GM12878 (cell line): ENCODE results near the gene CACNA2D2. TPM values are rescaled to one million over a fixed set of nuclear protein-coding genes. Genes with fewer than 3 reads are reported as not detected.

Source experiments
- polyA plus RNA-seq, 11 experiments: library from polyadenylated mRNA; depleted of rRNA in 4 of 11; unstranded in 6 of 11; stranded (reverse) in 5 of 11; fragments of >200 nt; fragmentation: Nextera tagmentation in 4 of 11; fragmentation: Illumina TruSeq in 1 of 11; extraction: Ambion mirVana in 4 of 11; extraction: Trizol in 1 of 11; gene quantifications; 1 replicate in 1 of 11; 2 replicates in 10 of 11; pipeline versions ENCODE4 v1.2.1 to v1.2.3, GENCODE V29; 2011 to 2016; ENCODE audit warnings: inconsistent platforms in 2 of 11, missing spikeins in 2 of 11, low read depth in 1 of 11
- small RNA-seq: library from RNA; depleted of rRNA; stranded (forward); fragments of <200 nt; gene quantifications from one replicate; pipeline ENCODE3, GENCODE V24; 2014
- total RNA-seq, 4 experiments: library from RNA; depleted of rRNA in 3 of 4; stranded (reverse); fragments of >200 nt in 3 of 4; fragmentation: Illumina TruSeq in 1 of 4; extraction: Trizol in 1 of 4; gene quantifications; 2 replicates each; pipeline versions ENCODE4 v1.2.1 to v1.2.3, GENCODE V29; 2013 to 2021

The CACNA2D2 gene
- total and polyA plus RNA-seq, 10 of the 15 experiments (the other 5 are each of a cell fraction or from before 2014, with no cell fraction given): 0.03 to 0.07 TPM; not detected in 8

Small RNA genes within 50 kb of the gene (small RNA-seq; reads per million reads assigned to genes)
- gene RNA5SP131: 0.27 reads per million

Other genes starting within 250 kb of the CACNA2D2 start
Only the 7 nearest of the 18 such genes appear.
- gene NPRL2, start 152.9 kb downstream of the CACNA2D2 start, total RNA-seq (2014; rRNA removed): 34.6 and 35.4 TPM in 2 replicates
- 15.0 and 17.8 TPM in 2 replicates for gene NPRL2, start 152.9 kb downstream of the CACNA2D2 start, total RNA-seq (2014; rRNA removed; fragmentation: Illumina TruSeq; extraction: Trizol)
- 19.4 and 22.9 TPM in 2 replicates for gene NPRL2, start 152.9 kb downstream of the CACNA2D2 start, total RNA-seq (2021)
- gene NPRL2, start 152.9 kb downstream of the CACNA2D2 start, polyA plus RNA-seq (2011; rRNA removed): 39.4 and 54.2 TPM in 2 replicates
- 12.9 and 22.5 TPM in 2 replicates for gene NPRL2, start 152.9 kb downstream of the CACNA2D2 start, polyA plus RNA-seq (2014; fragmentation: Illumina TruSeq; extraction: Trizol)
- gene NPRL2, start 152.9 kb downstream of the CACNA2D2 start, polyA plus RNA-seq (2014; fragmentation: Nextera tagmentation; extraction: Ambion mirVana): 10 to 100 TPM; 33.6 to 36.2 TPM
- 34.0 and 38.8 TPM in 2 replicates for gene NPRL2, start 152.9 kb downstream of the CACNA2D2 start, polyA plus RNA-seq (2014; rRNA removed)
- 10 to 100 TPM; 31.0 to 32.1 TPM for gene NPRL2, start 152.9 kb downstream of the CACNA2D2 start, polyA plus RNA-seq (2016; fragmentation: Nextera tagmentation; extraction: Ambion mirVana)
- 33.4 and 34.6 TPM in 2 replicates for gene CYB561D2, start 152.8 kb downstream of the CACNA2D2 start, total RNA-seq (2014; rRNA removed)
- gene CYB561D2, start 152.8 kb downstream of the CACNA2D2 start, total RNA-seq (2014; rRNA removed; fragmentation: Illumina TruSeq; extraction: Trizol): 11.9 and 13.6 TPM in 2 replicates
- gene CYB561D2, start 152.8 kb downstream of the CACNA2D2 start, total RNA-seq (2021): 19.2 and 20.8 TPM in 2 replicates
- 8.6 and 16.8 TPM in 2 replicates for gene CYB561D2, start 152.8 kb downstream of the CACNA2D2 start, polyA plus RNA-seq (2011; rRNA removed)
- 5.9 and 9.2 TPM in 2 replicates for gene CYB561D2, start 152.8 kb downstream of the CACNA2D2 start, polyA plus RNA-seq (2014; fragmentation: Illumina TruSeq; extraction: Trizol)
- 10 to 100 TPM in 1 of 2 experiments, 1 to 10 TPM in 1; 7.6 to 11.9 TPM for gene CYB561D2, start 152.8 kb downstream of the CACNA2D2 start, polyA plus RNA-seq (2014; fragmentation: Nextera tagmentation; extraction: Ambion mirVana)
- 24.1 and 29.1 TPM in 2 replicates for gene CYB561D2, start 152.8 kb downstream of the CACNA2D2 start, polyA plus RNA-seq (2014; rRNA removed)
- 10 to 100 TPM; 35.5 to 39.2 TPM for gene CYB561D2, start 152.8 kb downstream of the CACNA2D2 start, polyA plus RNA-seq (2016; fragmentation: Nextera tagmentation; extraction: Ambion mirVana)
- 18.1 and 18.7 TPM in 2 replicates for gene TMEM115, start 144.1 kb downstream of the CACNA2D2 start, total RNA-seq (2014; rRNA removed)
- gene TMEM115, start 144.1 kb downstream of the CACNA2D2 start, total RNA-seq (2014; rRNA removed; fragmentation: Illumina TruSeq; extraction: Trizol): 7.1 and 8.0 TPM in 2 replicates
- gene TMEM115, start 144.1 kb downstream of the CACNA2D2 start, total RNA-seq (2021): 15.9 and 18.4 TPM in 2 replicates
- gene TMEM115, start 144.1 kb downstream of the CACNA2D2 start, polyA plus RNA-seq (2011; rRNA removed): 4.2 and 8.8 TPM in 2 replicates
- gene TMEM115, start 144.1 kb downstream of the CACNA2D2 start, polyA plus RNA-seq (2014; fragmentation: Illumina TruSeq; extraction: Trizol): 3.6 and 10.1 TPM in 2 replicates
- 1 to 10 TPM; 1.9 to 2.5 TPM for gene TMEM115, start 144.1 kb downstream of the CACNA2D2 start, polyA plus RNA-seq (2014; fragmentation: Nextera tagmentation; extraction: Ambion mirVana)
- gene TMEM115, start 144.1 kb downstream of the CACNA2D2 start, polyA plus RNA-seq (2014; rRNA removed): 16.9 and 18.8 TPM in 2 replicates
- gene TMEM115, start 144.1 kb downstream of the CACNA2D2 start, polyA plus RNA-seq (2016; fragmentation: Nextera tagmentation; extraction: Ambion mirVana): 10 to 100 TPM; 16.4 to 17.6 TPM
- 0.45 and 0.87 TPM in 2 replicates for gene C3orf18, start 64.1 kb upstream of the CACNA2D2 start, total RNA-seq (2014; rRNA removed)
- gene C3orf18, start 64.1 kb upstream of the CACNA2D2 start, total RNA-seq (2014; rRNA removed; fragmentation: Illumina TruSeq; extraction: Trizol): 0.64 and 0.76 TPM in 2 replicates
- gene C3orf18, start 64.1 kb upstream of the CACNA2D2 start, total RNA-seq (2021): 0.61 and 1.3 TPM in 2 replicates
- gene C3orf18, start 64.1 kb upstream of the CACNA2D2 start, polyA plus RNA-seq (2011; rRNA removed): 2.3 and 3.2 TPM in 2 replicates
- 0.48 and 1.0 TPM in 2 replicates for gene C3orf18, start 64.1 kb upstream of the CACNA2D2 start, polyA plus RNA-seq (2014; fragmentation: Illumina TruSeq; extraction: Trizol)
- gene C3orf18, start 64.1 kb upstream of the CACNA2D2 start, polyA plus RNA-seq (2014; fragmentation: Nextera tagmentation; extraction: Ambion mirVana): under 1 TPM; 0.06 to 0.22 TPM
- 0.77 and 1.7 TPM in 2 replicates for gene C3orf18, start 64.1 kb upstream of the CACNA2D2 start, polyA plus RNA-seq (2014; rRNA removed)
- gene C3orf18, start 64.1 kb upstream of the CACNA2D2 start, polyA plus RNA-seq (2016; fragmentation: Nextera tagmentation; extraction: Ambion mirVana): under 1 TPM; 0.44 to 0.56 TPM
- 10.4 and 11.3 TPM in 2 replicates for gene HEMK1, start 65.9 kb upstream of the CACNA2D2 start, total RNA-seq (2014; rRNA removed)
- 9.5 and 10.5 TPM in 2 replicates for gene HEMK1, start 65.9 kb upstream of the CACNA2D2 start, total RNA-seq (2014; rRNA removed; fragmentation: Illumina TruSeq; extraction: Trizol)
- gene HEMK1, start 65.9 kb upstream of the CACNA2D2 start, total RNA-seq (2021): 14.4 and 16.4 TPM in 2 replicates
- gene HEMK1, start 65.9 kb upstream of the CACNA2D2 start, polyA plus RNA-seq (2011; rRNA removed): 8.7 and 13.5 TPM in 2 replicates
- gene HEMK1, start 65.9 kb upstream of the CACNA2D2 start, polyA plus RNA-seq (2014; fragmentation: Illumina TruSeq; extraction: Trizol): 4.9 and 9.9 TPM in 2 replicates
- 10 to 100 TPM in 1 of 2 experiments, 1 to 10 TPM in 1; 2.8 to 10.5 TPM for gene HEMK1, start 65.9 kb upstream of the CACNA2D2 start, polyA plus RNA-seq (2014; fragmentation: Nextera tagmentation; extraction: Ambion mirVana)
- 15.1 and 15.8 TPM in 2 replicates for gene HEMK1, start 65.9 kb upstream of the CACNA2D2 start, polyA plus RNA-seq (2014; rRNA removed)
- gene HEMK1, start 65.9 kb upstream of the CACNA2D2 start, polyA plus RNA-seq (2016; fragmentation: Nextera tagmentation; extraction: Ambion mirVana): 10 to 100 TPM; 17.8 to 19.0 TPM
- 2.3 and 2.5 TPM in 2 replicates for gene CISH, start 108.1 kb upstream of the CACNA2D2 start, total RNA-seq (2014; rRNA removed)
- 0.94 and 1.0 TPM in 2 replicates for gene CISH, start 108.1 kb upstream of the CACNA2D2 start, total RNA-seq (2014; rRNA removed; fragmentation: Illumina TruSeq; extraction: Trizol)
- 4.4 and 5.1 TPM in 2 replicates for gene CISH, start 108.1 kb upstream of the CACNA2D2 start, total RNA-seq (2021)
- gene CISH, start 108.1 kb upstream of the CACNA2D2 start, polyA plus RNA-seq (2011; rRNA removed): 0.20 and 0.41 TPM in 2 replicates
- gene CISH, start 108.1 kb upstream of the CACNA2D2 start, polyA plus RNA-seq (2014; fragmentation: Illumina TruSeq; extraction: Trizol): 1.4 and 2.7 TPM in 2 replicates
- gene CISH, start 108.1 kb upstream of the CACNA2D2 start, polyA plus RNA-seq (2014; fragmentation: Nextera tagmentation; extraction: Ambion mirVana): under 1 TPM; 0.21 to 0.57 TPM
- 3.2 and 3.7 TPM in 2 replicates for gene CISH, start 108.1 kb upstream of the CACNA2D2 start, polyA plus RNA-seq (2014; rRNA removed)
- 1 to 10 TPM; 1.1 to 2.5 TPM for gene CISH, start 108.1 kb upstream of the CACNA2D2 start, polyA plus RNA-seq (2016; fragmentation: Nextera tagmentation; extraction: Ambion mirVana)
- gene MAPKAPK3, start 113.5 kb upstream of the CACNA2D2 start, total RNA-seq (2014; rRNA removed): 42.6 and 49.2 TPM in 2 replicates
- gene MAPKAPK3, start 113.5 kb upstream of the CACNA2D2 start, total RNA-seq (2014; rRNA removed; fragmentation: Illumina TruSeq; extraction: Trizol): 25.4 and 27.2 TPM in 2 replicates
- gene MAPKAPK3, start 113.5 kb upstream of the CACNA2D2 start, total RNA-seq (2021): 39.9 and 42.0 TPM in 2 replicates
- 33.5 and 66.0 TPM in 2 replicates for gene MAPKAPK3, start 113.5 kb upstream of the CACNA2D2 start, polyA plus RNA-seq (2011; rRNA removed)
- gene MAPKAPK3, start 113.5 kb upstream of the CACNA2D2 start, polyA plus RNA-seq (2014; fragmentation: Illumina TruSeq; extraction: Trizol): 39.9 and 46.7 TPM in 2 replicates
- 1 to 10 TPM; 7.9 to 8.7 TPM for gene MAPKAPK3, start 113.5 kb upstream of the CACNA2D2 start, polyA plus RNA-seq (2014; fragmentation: Nextera tagmentation; extraction: Ambion mirVana)
- 43.9 and 45.3 TPM in 2 replicates for gene MAPKAPK3, start 113.5 kb upstream of the CACNA2D2 start, polyA plus RNA-seq (2014; rRNA removed)
- gene MAPKAPK3, start 113.5 kb upstream of the CACNA2D2 start, polyA plus RNA-seq (2016; fragmentation: Nextera tagmentation; extraction: Ambion mirVana): 10 to 100 TPM; 32.4 to 38.0 TPM